ENCODE data around the gene TMTC2. TPM values are rescaled to one million over a fixed set of nuclear protein-coding genes. Genes with fewer than 3 reads are reported as not detected.

TMTC2 gene
- total RNA-seq, 1 donor from 2014 or later, result 37.9 TPM

- no peak for TF ChIP-seq CTCF (IDR thresholded peaks at IDR 0.05)
- Histone ChIP-seq H3K4me3 (no peak overlapping the region), H3K27ac (no peak overlapping the region)
Measured at GRCh38 chr12:83181074-83181473, 494.4 kb downstream of the TMTC2 start.

GRCh38 chr12:83183132-83183531, 496.4 kb downstream of the TMTC2 start:
- no peak for ATAC-seq
- H3K27ac ChIP-seq, result no peak overlapping the region
- intact Hi-C loops (cut with DNase I), result no loop called here
- TF ChIP-seq CTCF (IDR thresholded peaks at IDR 0.05), result no peak
- no peaks in the 10 kb centered on the region for H3K4me1 ChIP-seq
- no peaks in the 10 kb centered on the region for H3K36me3 ChIP-seq
- H3K4me3 ChIP-seq, result no peak overlapping the region
- no peaks in the 10 kb centered on the region for H3K27me3 ChIP-seq
- no peaks in the 10 kb centered on the region for H3K9me3 ChIP-seq
- DNase-seq, result no peak

More at GRCh38 chr12:83181074-83181473, 494.4 kb downstream of the TMTC2 start:
- Histone ChIP-seq H3K27me3 (no peaks in the 10 kb centered on the region), H3K36me3 (no peaks in the 10 kb centered on the region), H3K9me3 (no peaks in the 10 kb centered on the region), H3K4me1 (no peaks in the 10 kb centered on the region)
- no peak for ATAC-seq
- intact Hi-C loops (cut with DNase I), result no loop called here
- no peak for DNase-seq

Measured in upper lobe of right lung (tissue), 1 donor.